HG03571 (cell line): Measurements from ENCODE around the gene PRIM1.
"Not testable (repeated sequence)": the region's sequence is repeated elsewhere in the genome, so short reads cannot be mapped to it uniquely, and the experiment has no call there.

ENCODE experiments used
- ATAC-seq: cut with Tn5 transposase; IDR thresholded peaks from one replicate; pipeline ENCODE4 v1.9.1; 2021; ENCODE audit not compliant: unreplicated experiment

Gene PRIM1

GRCh38 chr12:56718636-56719035 lies 33.5 kb downstream of the PRIM1 start:
- no peak for ATAC-seq

GRCh38 chr12:56718149-56718548 lies 34.0 kb downstream of the PRIM1 start:
- ATAC-seq: no peak

- no peak for ATAC-seq
Measured at GRCh38 chr12:56716933-56717880, 34.9 kb downstream of the PRIM1 start.

GRCh38 chr12:56716458-56716857 lies 35.7 kb downstream of the PRIM1 start:
- ATAC-seq: no peak

- ATAC-seq: no peak
Measured at GRCh38 chr12:56715798-56716197, 36.3 kb downstream of the PRIM1 start.

GRCh38 chr12:56714431-56714929 lies 37.6 kb downstream of the PRIM1 start:
- no peak for ATAC-seq

GRCh38 chr12:56713345-56713744 lies 38.8 kb downstream of the PRIM1 start:
- ATAC-seq: no peak

- no peak for ATAC-seq
Measured at GRCh38 chr12:56709759-56710376, 42.3 kb downstream of the PRIM1 start.

GRCh38 chr12:56704522-56704921 lies 47.6 kb downstream of the PRIM1 start:
- ATAC-seq: not testable (repeated sequence)

GRCh38 chr12:56699020-56699661 lies 53.0 kb downstream of the PRIM1 start:
- ATAC-seq: no peak

GRCh38 chr12:56695327-56696101 lies 56.6 kb downstream of the PRIM1 start:
- no peak for ATAC-seq

GRCh38 chr12:56694161-56694560 lies 58.0 kb downstream of the PRIM1 start:
- ATAC-seq: no peak

GRCh38 chr12:56688846-56689109 lies 63.3 kb downstream of the PRIM1 start:
- ATAC-seq: no peak

GRCh38 chr12:56688129-56688845 lies 63.8 kb downstream of the PRIM1 start, which contains the start of gene PTGES3:
Gene PTGES3, minus strand, starts transcription at chr12:56688284. Its CDS starts 285 bp downstream, at chr12:56687999.
- ATAC-seq: peak; percentile 64

- peak; percentile 20 for ATAC-seq
Measured at GRCh38 chr12:56687223-56688128, 64.6 kb downstream of the PRIM1 start.

- no peak for ATAC-seq
Measured at GRCh38 chr12:56684745-56685359, 67.3 kb downstream of the PRIM1 start.

GRCh38 chr12:56682323-56682722 lies 69.8 kb downstream of the PRIM1 start:
- no peak for ATAC-seq
